MCF 10A (cell line): ENCODE data around the gene FBRSL1. TPM values are rescaled to one million over a fixed set of nuclear protein-coding genes. Genes with fewer than 3 reads are reported as not detected.

Experiments used
- BruUV-seq: library from RNA; stranded (reverse); fragments of 400-500 nt; replicated peaks from 2 replicates; lab custom pipeline; 2021; lab: Mats Ljungman, UMichigan
- CTCF ChIA-PET: fragments of 300-600 bp; sonication (Branson Sonifier 250); formaldehyde crosslinking; extraction: SDS; loops from one replicate; lab custom pipeline; 2021; ENCODE audit warnings: antibody characterized with exemption, inconsistent platforms; lab: Yijun Ruan, JAX
- POLR2A ChIA-PET: fragments of 300-600, 350-650 bp; sonication (Branson Sonifier 250); formaldehyde crosslinking; extraction: SDS; loops from one replicate; lab custom pipeline; 2020; ENCODE audit warnings: antibody characterized with exemption, inconsistent platforms; lab: Yijun Ruan, JAX
- DNase-seq: peaks from one replicate; pipeline ENCODE4 v3.0.0-alpha.2; 2018; ENCODE audit not compliant: unreplicated experiment
- H3K27ac Mint-ChIP-seq: one replicate; pipeline ENCODE4 v1.8.0; 2022; ENCODE audit warnings: mild to moderate bottlenecking, low read depth, mixed read lengths; ENCODE audit not compliant: unreplicated experiment
- H3K27me3 Mint-ChIP-seq: one replicate; pipeline ENCODE4 v1.8.0; 2022; ENCODE audit warnings: mixed read lengths; ENCODE audit not compliant: insufficient read depth, unreplicated experiment
- H3K36me3 Mint-ChIP-seq: one replicate; pipeline ENCODE4 v1.8.0; 2022; ENCODE audit warnings: mild to moderate bottlenecking, moderate library complexity, mixed read lengths; ENCODE audit not compliant: insufficient read depth, unreplicated experiment
- H3K4me1 Mint-ChIP-seq: one replicate; pipeline ENCODE4 v1.8.0; 2022; ENCODE audit warnings: mixed read lengths; ENCODE audit not compliant: insufficient read depth, unreplicated experiment
- H3K4me3 Mint-ChIP-seq: one replicate; pipeline ENCODE4 v1.8.0; 2022; ENCODE audit warnings: mild to moderate bottlenecking, moderate library complexity, mixed read lengths; ENCODE audit not compliant: unreplicated experiment
- H3K9me3 Mint-ChIP-seq: one replicate; pipeline ENCODE4 v1.8.0; 2022; ENCODE audit warnings: mixed read lengths; ENCODE audit not compliant: unreplicated experiment
- CTCF ChIP-seq: fragments of 200-600 bp; IDR thresholded peaks from one replicate; pipeline ENCODE4 v1.8.0; 2022; ENCODE audit warnings: antibody characterized with exemption, mild to moderate bottlenecking; ENCODE audit not compliant: unreplicated experiment
- intact Hi-C: fragments of 100-400 bp; cut with micrococcal nuclease; formaldehyde crosslinking; loops from 2 replicates; pipeline ENCODE4 v1.14.1; 2022
- total RNA-seq: library from RNA; stranded (reverse); gene quantifications from 2 replicates; pipeline ENCODE4 v1.2.3, GENCODE V29; 2022

FBRSL1 gene
- total RNA-seq, 1 experiment from 2014 or later, result 47.4 TPM

- no peak overlapping the region for H3K27ac Mint-ChIP-seq
- ChIA-PET CTCF (no interaction called here), POLR2A (no interaction called here)
- intact Hi-C loops, result no loop called here
- H3K27me3 Mint-ChIP-seq, result peaks cover 17% of the 10 kb centered on the region
- H3K9me3 Mint-ChIP-seq, result no peaks in the 10 kb centered on the region
- TSS peak; percentile 37 for BruUV-seq
- H3K4me3 Mint-ChIP-seq, result no peak overlapping the region
- no peak for TF ChIP-seq CTCF
- peaks cover 11% of the 10 kb centered on the region for H3K4me1 Mint-ChIP-seq
- no peaks in the 10 kb centered on the region for H3K36me3 Mint-ChIP-seq
- no peak for DNase-seq
Observed at GRCh38 chr12:132452596-132453350, 37.2 kb upstream of the FBRSL1 start.

DNA sequence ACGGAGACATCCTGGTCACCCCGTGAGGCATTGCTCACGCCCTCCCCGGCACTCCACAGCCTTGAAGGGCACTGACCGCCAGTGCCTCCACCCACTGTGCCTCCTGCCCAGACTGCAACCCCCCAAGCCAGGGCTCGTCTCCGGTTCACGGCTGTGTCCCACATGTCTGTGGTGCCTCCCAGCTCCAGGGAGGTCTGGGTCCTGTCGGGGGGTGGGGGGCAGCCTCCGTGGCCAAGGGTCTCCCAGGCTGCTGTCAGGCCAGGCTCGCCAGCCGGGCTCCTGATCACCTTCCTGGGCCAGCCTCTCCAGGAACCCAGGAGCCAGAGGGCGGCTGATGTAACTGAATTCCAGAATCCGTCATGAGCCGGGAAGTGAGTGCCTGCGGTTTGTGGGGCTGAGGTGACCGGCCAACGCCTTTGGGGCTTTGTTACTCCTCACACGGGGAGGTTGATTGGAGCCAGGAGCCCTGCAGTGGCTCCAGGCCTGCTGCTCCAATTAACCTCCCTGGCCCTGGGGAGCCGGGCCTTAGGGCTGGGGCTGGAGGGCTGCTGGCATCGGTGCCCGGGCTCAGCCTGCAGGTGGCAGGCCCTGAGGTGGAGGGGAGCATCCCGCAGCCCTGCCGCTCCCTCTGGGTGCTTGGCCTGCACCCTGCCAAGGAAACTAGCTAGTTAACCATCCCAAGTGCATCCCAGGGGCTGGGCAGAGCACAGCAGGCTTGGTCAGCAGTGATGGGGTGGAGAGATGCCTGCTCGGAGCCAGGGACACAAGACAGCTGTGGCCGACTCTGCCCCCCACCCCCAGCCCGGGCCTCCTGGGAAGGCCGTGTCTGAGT lies 36.4 kb upstream of the FBRSL1 start:
- DNase-seq, result peak; percentile 82
- ChIA-PET POLR2A (no interaction called here), CTCF (interaction anchor here (0.7 to 1.0 kb wide), 2 partner anchors 91 to 161 kb away, joined by 3 read pairs; no protein-coding TSS in a partner anchor)
- Mint-ChIP-seq H3K9me3 (no peaks in the 10 kb centered on the region), H3K27me3 (peaks cover 17% of the 10 kb centered on the region), H3K4me1 (peaks cover 11% of the 10 kb centered on the region), H3K36me3 (no peaks in the 10 kb centered on the region), H3K4me3 (no peak overlapping the region), H3K27ac (no peak overlapping the region)
- no TSS peak for BruUV-seq
- no peak for TF ChIP-seq CTCF
- intact Hi-C loops, result no loop called here

- intact Hi-C loops, result no loop called here
- no peak overlapping the region for H3K4me3 Mint-ChIP-seq
- H3K9me3 Mint-ChIP-seq, result no peaks in the 10 kb centered on the region
- peaks cover 17% of the 10 kb centered on the region for H3K27me3 Mint-ChIP-seq
- ChIA-PET POLR2A (no interaction called here), CTCF (interaction anchor here (0.7 to 1.0 kb wide), 2 partner anchors 91 to 160 kb away, joined by 3 read pairs; no protein-coding TSS in a partner anchor)
- peaks cover 11% of the 10 kb centered on the region for H3K4me1 Mint-ChIP-seq
- DNase-seq, result no peak
- no peak for TF ChIP-seq CTCF
- H3K27ac Mint-ChIP-seq, result no peak overlapping the region
- BruUV-seq, result no TSS peak
- H3K36me3 Mint-ChIP-seq, result no peaks in the 10 kb centered on the region
Observed at GRCh38 chr12:132454193-132454932, 35.6 kb upstream of the FBRSL1 start.
